Renal cortical epithelial cell (primary cell): ENCODE measurements around the gene COL10A1. TPM values are rescaled to one million over a fixed set of nuclear protein-coding genes. Genes with fewer than 3 reads are reported as not detected.
"Not testable (repeated sequence)": the region's sequence is repeated elsewhere in the genome, so short reads cannot be mapped to it uniquely, and the experiment has no call there.

Experiments
- DNase-seq: peaks from one replicate; pipeline ENCODE4 v3.0.0-alpha.2; 2011; ENCODE audit warnings: low read depth
- total RNA-seq: library from RNA; depleted of rRNA; stranded (reverse); fragments of >200 nt; gene quantifications from 2 replicates; pipeline ENCODE4 v1.2.3, GENCODE V29; 2014

COL10A1 gene
- total RNA-seq, 1 donor from 2014 or later = not detected

GRCh38 chr6:116127771-116128493, 2.0 kb upstream of the COL10A1 start:
- DNase-seq = no peak

- no peak for DNase-seq
Observed at GRCh38 chr6:116120430-116120829, 5.5 kb downstream of the COL10A1 start.

- peak; percentile 73 for DNase-seq
Observed at GRCh38 chr6:116118608-116119007, 7.3 kb downstream of the COL10A1 start.

- no peak for DNase-seq
Observed at GRCh38 chr6:116115781-116116180, 10.2 kb downstream of the COL10A1 start.

- no peak for DNase-seq
Observed at GRCh38 chr6:116113386-116113785, 12.5 kb downstream of the COL10A1 start.

- DNase-seq = peak; percentile 56
Observed at GRCh38 chr6:116111552-116112528, 14.1 kb downstream of the COL10A1 start.

GRCh38 chr6:116108836-116109235, 17.1 kb downstream of the COL10A1 start:
- no peak for DNase-seq

GRCh38 chr6:116106146-116106545, 19.8 kb downstream of the COL10A1 start:
- DNase-seq = no peak

GRCh38 chr6:116105247-116105646, 20.7 kb downstream of the COL10A1 start:
- no peak for DNase-seq

- DNase-seq = peak; percentile 73
Observed at GRCh38 chr6:116104636-116105035, 21.3 kb downstream of the COL10A1 start.

- no peak for DNase-seq
Observed at GRCh38 chr6:116102873-116103272, 23.1 kb downstream of the COL10A1 start.

- DNase-seq = no peak
Observed at GRCh38 chr6:116101790-116102189, 24.1 kb downstream of the COL10A1 start.

GRCh38 chr6:116101302-116101718, 24.6 kb downstream of the COL10A1 start:
- DNase-seq = no peak

- peak; percentile 54 for DNase-seq
Observed at GRCh38 chr6:116100419-116101301, 25.3 kb downstream of the COL10A1 start, which contains the start of gene NT5DC1. TSS of gene NT5DC1 (plus strand) at chr6:116100853. CDS start at chr6:116100931, 78 bp downstream.

GRCh38 chr6:116099036-116099435, 26.9 kb downstream of the COL10A1 start:
- DNase-seq = no peak

GRCh38 chr6:116096979-116097816, 28.7 kb downstream of the COL10A1 start:
- no peak for DNase-seq

GRCh38 chr6:116096048-116096759, 29.7 kb downstream of the COL10A1 start:
- DNase-seq = not testable (repeated sequence)

GRCh38 chr6:116094041-116094440, 31.9 kb downstream of the COL10A1 start:
- no peak for DNase-seq

GRCh38 chr6:116090251-116090650, 35.7 kb downstream of the COL10A1 start:
- no peak for DNase-seq

GRCh38 chr6:116088946-116089345, 37.0 kb downstream of the COL10A1 start:
- no peak for DNase-seq
